ENCODE results near the gene GLIPR2.
"Not testable (repeated sequence)": the region's sequence is repeated elsewhere in the genome, so short reads cannot be mapped to it uniquely, and the experiment has no call there.

The GLIPR2 gene

GRCh38 chr9:36145970-36146369 lies 9.4 kb downstream of the GLIPR2 start:
- DNase-seq = no peak

- DNase-seq = no peak
These were observed 10.1 kb downstream of the GLIPR2 start for GRCh38 chr9:36146651-36147050.

- DNase-seq = no peak
These were observed 11.1 kb downstream of the GLIPR2 start for GRCh38 chr9:36147441-36148175.

GRCh38 chr9:36148311-36149051 lies 11.9 kb downstream of the GLIPR2 start:
- no peak for DNase-seq

GRCh38 chr9:36149197-36149596 lies 12.7 kb downstream of the GLIPR2 start:
- DNase-seq = no peak

GRCh38 chr9:36150574-36151315 lies 14.2 kb downstream of the GLIPR2 start:
- no peak for DNase-seq

- DNase-seq = no peak
These were observed 15.0 kb downstream of the GLIPR2 start for GRCh38 chr9:36151316-36152210.

GRCh38 chr9:36152741-36153438 lies 16.4 kb downstream of the GLIPR2 start:
- peak; percentile 1 for DNase-seq

GRCh38 chr9:36153746-36154145 lies 17.2 kb downstream of the GLIPR2 start:
- no peak for DNase-seq

GRCh38 chr9:36154331-36154952 lies 17.9 kb downstream of the GLIPR2 start:
- no peak for DNase-seq

GRCh38 chr9:36156116-36156515 lies 19.6 kb downstream of the GLIPR2 start:
- DNase-seq = no peak

- no peak for DNase-seq
These were observed 21.6 kb downstream of the GLIPR2 start for GRCh38 chr9:36158122-36158521.

- DNase-seq = no peak
These were observed 22.4 kb downstream of the GLIPR2 start for GRCh38 chr9:36158917-36159316.

- not testable (repeated sequence) for DNase-seq
These were observed 23.0 kb downstream of the GLIPR2 start for GRCh38 chr9:36159509-36159908.

- not testable (repeated sequence) for DNase-seq
These were observed 23.6 kb downstream of the GLIPR2 start for GRCh38 chr9:36160126-36160525.

- no peak for DNase-seq
These were observed 24.7 kb downstream of the GLIPR2 start for GRCh38 chr9:36161187-36161586.

- DNase-seq = no peak
These were observed 25.7 kb downstream of the GLIPR2 start for GRCh38 chr9:36162211-36162738.

GRCh38 chr9:36163049-36163785 lies 26.7 kb downstream of the GLIPR2 start:
- no peak for DNase-seq

- DNase-seq = no peak
These were observed 27.2 kb downstream of the GLIPR2 start for GRCh38 chr9:36163786-36164170.

- DNase-seq = no peak
These were observed 27.8 kb downstream of the GLIPR2 start for GRCh38 chr9:36164372-36164771.

GRCh38 chr9:36164989-36165388 lies 28.5 kb downstream of the GLIPR2 start:
- DNase-seq = no peak
